NCI-H2107 (cell line): ENCODE measurements around the gene IRF5.
"Not testable (repeated sequence)": the region's sequence is repeated elsewhere in the genome, so short reads cannot be mapped to it uniquely, and the experiment has no call there.

ENCODE experiments used
- DNase-seq: peaks from one replicate; lab custom pipeline; 2025; lab: John Stamatoyannopoulos, UW

The IRF5 gene

GRCh38 chr7:128938544-128939074, 882 bp downstream of the IRF5 start:
- DNase-seq: no peak

- no peak for DNase-seq
Observed at GRCh38 chr7:128939075-128939860, 1.5 kb downstream of the IRF5 start.

DNA sequence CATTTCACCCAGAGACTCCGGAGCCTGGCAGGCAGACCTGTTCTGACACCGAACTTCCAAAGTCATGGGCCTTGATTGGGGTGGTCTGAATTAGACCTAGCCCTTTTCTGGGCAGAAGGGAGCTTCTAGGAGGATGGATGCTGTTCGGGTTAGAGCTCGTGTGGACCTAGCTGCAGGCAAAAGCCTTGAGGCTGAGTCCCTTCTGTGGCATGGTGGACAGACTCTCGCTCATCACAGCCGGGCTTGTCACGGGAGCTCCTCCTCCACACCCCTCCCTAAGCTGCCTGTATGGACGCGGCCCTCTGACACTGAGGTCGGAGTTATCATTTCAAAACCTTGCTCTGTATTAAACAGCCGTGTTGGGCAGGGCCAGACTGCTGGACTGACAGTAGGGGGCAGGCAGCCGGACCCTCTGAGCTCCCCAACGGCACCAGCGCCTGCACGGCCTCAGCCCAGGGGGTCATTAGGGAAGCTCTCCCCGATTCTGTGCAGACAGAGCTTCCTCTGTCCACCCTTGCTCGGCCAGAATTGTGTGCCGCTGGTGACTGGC, 2.2 kb downstream of the IRF5 start:
- DNase-seq: no peak

- no peak for DNase-seq
Observed at GRCh38 chr7:128940494-128941322, 3.0 kb downstream of the IRF5 start.

DNA sequence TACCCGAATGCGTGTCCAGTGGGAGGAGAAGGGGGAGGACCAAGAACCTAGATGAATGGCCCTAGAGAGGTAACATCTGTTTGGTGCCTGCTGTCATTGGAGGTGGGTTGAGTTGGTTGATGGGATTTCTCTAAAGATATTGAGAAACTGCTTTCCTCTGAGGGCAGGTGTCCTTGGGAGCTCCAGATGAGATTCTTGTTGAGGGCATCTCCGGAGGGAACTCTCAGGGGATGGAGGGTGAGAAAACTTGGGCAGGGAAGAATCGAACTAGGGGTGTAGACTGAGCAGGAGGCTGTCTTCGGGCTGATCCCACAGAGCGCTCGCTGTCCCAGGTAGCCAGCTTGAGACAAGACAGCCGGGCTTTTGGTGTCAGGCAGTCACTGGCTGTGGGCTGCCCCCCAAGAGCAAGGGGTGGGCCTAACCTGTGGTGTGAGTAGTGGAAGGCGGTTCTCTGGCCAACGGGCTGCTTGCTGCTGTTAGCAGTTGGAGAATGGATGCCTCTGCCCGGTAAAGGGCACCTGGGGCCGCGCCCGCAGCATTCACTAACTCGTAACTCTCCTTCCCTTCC, 3.7 kb downstream of the IRF5 start:
- no peak for DNase-seq

- no peak for DNase-seq
Observed at GRCh38 chr7:128941946-128942526, 4.3 kb downstream of the IRF5 start.

GRCh38 chr7:128943251-128943650, 5.5 kb downstream of the IRF5 start:
- not testable (repeated sequence) for DNase-seq

DNA sequence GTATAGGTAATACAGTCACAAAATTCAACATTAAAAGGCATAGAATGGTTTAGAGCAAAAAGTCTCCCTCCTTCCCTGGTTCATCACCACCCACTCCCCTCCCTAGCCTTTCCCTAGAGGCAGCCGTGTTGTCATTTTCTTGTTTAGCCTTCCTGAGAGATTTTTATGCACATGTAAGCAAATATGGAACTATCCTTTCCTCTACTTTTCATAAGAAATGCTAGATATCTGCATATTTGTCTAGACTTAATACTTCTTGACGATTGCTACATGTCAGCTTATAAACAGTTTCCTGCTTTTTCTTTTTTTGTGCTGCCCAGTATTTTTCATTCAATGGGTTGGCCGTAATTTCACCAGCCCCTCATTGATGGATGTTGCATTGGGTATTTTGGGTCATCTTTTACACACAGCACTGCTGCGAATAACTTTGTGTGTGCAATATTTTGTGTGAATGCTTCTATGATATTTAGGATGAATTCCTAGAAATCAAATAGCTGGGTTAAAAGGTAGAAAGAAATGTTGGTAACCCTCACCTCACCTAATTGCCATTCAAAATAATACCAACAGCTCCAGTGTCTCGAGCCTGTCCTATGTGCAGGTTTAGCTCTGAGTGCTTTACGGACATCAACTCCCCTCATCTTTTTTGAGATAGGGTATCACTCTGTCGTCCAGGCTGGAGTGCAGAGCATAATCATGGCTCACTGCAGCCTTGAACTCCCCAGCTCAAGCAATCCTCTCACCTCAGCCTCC, 6.9 kb downstream of the IRF5 start:
- DNase-seq: no peak

DNA sequence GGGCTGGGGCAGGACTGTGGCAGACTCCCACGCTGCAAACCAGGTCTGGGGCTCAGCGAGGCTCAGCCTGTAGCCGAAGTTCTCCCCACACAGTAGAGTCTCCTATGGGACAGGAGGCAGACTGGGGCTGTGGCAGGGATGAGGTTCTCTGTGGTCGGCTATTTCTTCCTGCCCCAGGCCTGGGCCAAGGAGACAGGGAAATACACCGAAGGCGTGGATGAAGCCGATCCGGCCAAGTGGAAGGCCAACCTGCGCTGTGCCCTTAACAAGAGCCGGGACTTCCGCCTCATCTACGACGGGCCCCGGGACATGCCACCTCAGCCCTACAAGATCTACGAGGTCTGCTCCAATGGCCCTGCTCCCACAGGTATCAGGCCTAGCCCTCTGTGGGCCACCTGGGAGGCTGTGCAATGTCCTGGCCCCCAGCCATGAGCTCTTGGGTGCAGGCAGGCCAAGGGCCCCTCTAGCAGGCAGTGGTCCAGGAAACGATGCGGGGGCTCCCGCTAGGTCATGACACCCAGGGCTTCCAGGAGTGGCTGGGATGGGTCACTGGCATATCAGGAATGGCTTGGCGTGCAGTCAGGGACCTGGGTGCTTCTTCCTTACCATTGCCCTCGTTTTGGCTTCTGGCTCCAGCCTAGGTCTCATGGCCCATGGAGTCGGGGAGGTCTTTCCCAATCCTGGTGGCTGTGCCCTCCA, 8.1 kb downstream of the IRF5 start:
- no peak for DNase-seq

GRCh38 chr7:128946936-128947830, 9.5 kb downstream of the IRF5 start:
- no peak for DNase-seq

GRCh38 chr7:128947854-128948253, 10.1 kb downstream of the IRF5 start:
- no peak for DNase-seq

DNA sequence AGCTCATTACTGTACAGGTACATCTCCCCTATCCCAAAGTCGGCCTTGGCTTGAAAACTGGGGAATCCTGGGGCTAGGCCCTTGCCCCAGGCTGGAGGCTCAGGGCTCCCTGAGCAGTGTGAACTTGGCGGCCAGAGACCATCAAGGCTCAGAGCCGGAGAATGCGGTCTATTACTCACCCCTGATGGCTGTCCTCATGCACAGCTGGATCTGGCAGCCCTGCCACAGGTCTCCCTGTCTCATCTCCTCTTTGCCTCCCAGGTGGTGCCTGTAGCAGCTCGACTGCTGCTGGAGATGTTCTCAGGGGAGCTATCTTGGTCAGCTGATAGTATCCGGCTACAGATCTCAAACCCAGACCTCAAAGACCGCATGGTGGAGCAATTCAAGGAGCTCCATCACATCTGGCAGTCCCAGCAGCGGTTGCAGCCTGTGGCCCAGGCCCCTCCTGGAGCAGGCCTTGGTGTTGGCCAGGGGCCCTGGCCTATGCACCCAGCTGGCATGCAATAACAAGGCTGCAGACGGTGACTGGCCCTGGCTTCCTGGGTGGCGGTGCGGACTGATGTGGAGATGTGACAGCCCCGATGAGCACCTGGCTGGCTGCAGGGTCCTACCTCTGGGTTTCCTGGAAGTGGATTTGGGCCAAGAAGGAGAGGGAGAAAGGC, 10.7 kb downstream of the IRF5 start:
- no peak for DNase-seq

GRCh38 chr7:128948976-128949760, 11.4 kb downstream of the IRF5 start:
- DNase-seq: no peak

GRCh38 chr7:128951296-128951695, 13.6 kb downstream of the IRF5 start:
- DNase-seq: no peak

- no peak for DNase-seq
Observed at GRCh38 chr7:128954150-128954549, 16.4 kb downstream of the IRF5 start.

GRCh38 chr7:128954830-128955802, 17.4 kb downstream of the IRF5 start:
- DNase-seq: no peak

DNA sequence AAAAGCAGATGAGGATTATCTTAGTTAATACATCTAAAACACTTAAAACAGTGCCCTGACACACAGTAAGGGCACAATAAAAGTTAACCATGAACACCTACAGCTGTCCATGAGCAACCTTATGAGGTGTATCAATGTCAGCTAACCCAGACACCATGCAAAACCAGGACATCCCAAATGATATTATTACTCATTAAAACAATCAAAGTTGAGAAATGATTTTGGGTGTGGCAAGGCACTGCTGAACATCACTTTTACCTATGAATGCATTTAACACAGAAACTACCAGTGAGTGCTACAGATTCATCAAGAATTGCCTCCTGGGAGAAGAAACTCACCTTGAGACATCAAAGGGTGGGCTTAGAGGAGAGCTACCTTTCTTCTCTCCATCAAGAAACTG, 18.3 kb downstream of the IRF5 start:
- DNase-seq: no peak
